ENCODE data around the gene TBCE.

DNA sequence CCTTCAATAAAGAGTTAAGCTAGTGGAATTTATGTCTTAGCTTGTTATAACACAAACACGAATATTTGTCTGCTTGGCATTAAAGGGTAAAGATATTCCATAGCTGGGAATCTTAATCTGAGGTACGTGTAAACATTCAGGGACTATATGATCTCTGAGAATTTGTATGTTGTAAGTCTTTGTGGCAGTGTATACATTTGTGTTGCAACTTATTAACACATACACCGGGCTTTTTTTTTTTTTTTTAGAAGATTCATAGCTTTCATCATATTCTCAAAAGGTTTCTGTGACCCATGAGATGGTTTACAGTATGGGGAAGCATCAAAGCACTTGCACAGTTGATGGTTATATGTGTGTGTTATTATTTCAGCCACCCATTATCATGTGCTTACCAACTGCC, 35.8 kb upstream of the TBCE start:
- TF ChIP-seq EZH2 (IDR thresholded peaks at IDR 0.05) (no peak), POLR2AphosphoS5 (IDR thresholded peaks at IDR 0.05; ENCODE audit: borderline replicate concordance, low read depth, low read length) (no peak)
